ENCODE data around the gene CRACR2A.

CRACR2A gene

GRCh38 chr12:3596703-3597415, 156.1 kb downstream of the CRACR2A start:
- no peak overlapping the region for H2BK120ac ChIP-seq (ENCODE audit: insufficient read depth, low read length, poor library complexity)
- no peaks in the 10 kb centered on the region for H3K79me2 ChIP-seq (ENCODE audit: control insufficient read depth, insufficient read depth, low read length, poor library complexity)
- WGBS (ENCODE audit: extremely low coverage, insufficient coverage, insufficient read length), result no CpG with 5 or more reads among the region's 8 CpGs
- H3K23ac ChIP-seq (ENCODE audit: low read length), result no peak overlapping the region
- no peaks in the 10 kb centered on the region for H3K79me1 ChIP-seq (ENCODE audit: low read length)
- H3K9ac ChIP-seq (ENCODE audit: low read length), result no peak overlapping the region
- no peak overlapping the region for H4K91ac ChIP-seq (ENCODE audit: low read depth, low read length)
- no peak overlapping the region for H3K27ac ChIP-seq (ENCODE audit: low read depth, low read length)
- no peak overlapping the region for H3K14ac ChIP-seq (ENCODE audit: low read length)
- no peak overlapping the region for H2BK12ac ChIP-seq (ENCODE audit: low read length)
- no peaks in the 10 kb centered on the region for H3K9me3 ChIP-seq (ENCODE audit: insufficient read depth, low read depth, low read length)
- H3K36me3 ChIP-seq (ENCODE audit: control insufficient read depth in 1 of 2, insufficient read depth in 2 of 2, low read length in 2 of 2), result no peaks in the 10 kb centered on the region
- H3K18ac ChIP-seq (ENCODE audit: low read length), result no peak overlapping the region
- no peak overlapping the region for H3K4me2 ChIP-seq (ENCODE audit: low read length)
- no peak overlapping the region for H3K4me3 ChIP-seq (ENCODE audit: low read depth, low read length)
- H4K12ac ChIP-seq (ENCODE audit: low read depth, low read length), result no peak overlapping the region
- peaks cover 4 to 6% of the 10 kb centered on the region in 2 experiments for H3K4me1 ChIP-seq (ENCODE audit: control insufficient read depth in 1 of 2, insufficient read depth in 2 of 2, low read length in 2 of 2)
- no peak overlapping the region for H2AK5ac ChIP-seq (ENCODE audit: low read length)
- H4K8ac ChIP-seq (ENCODE audit: low read depth, low read length), result no peak overlapping the region
- DNase-seq, result no peak
- peaks cover 2% of the 10 kb centered on the region for H3K27me3 ChIP-seq (ENCODE audit: insufficient read depth, low read length)
- no peak overlapping the region for H2BK5ac ChIP-seq (ENCODE audit: low read depth, low read length, poor library complexity)
- H3K4ac ChIP-seq (ENCODE audit: low read depth, low read length), result no peak overlapping the region
- H2AFZ ChIP-seq (ENCODE audit: insufficient read depth, low read length, poor library complexity), result no peak overlapping the region

DNA sequence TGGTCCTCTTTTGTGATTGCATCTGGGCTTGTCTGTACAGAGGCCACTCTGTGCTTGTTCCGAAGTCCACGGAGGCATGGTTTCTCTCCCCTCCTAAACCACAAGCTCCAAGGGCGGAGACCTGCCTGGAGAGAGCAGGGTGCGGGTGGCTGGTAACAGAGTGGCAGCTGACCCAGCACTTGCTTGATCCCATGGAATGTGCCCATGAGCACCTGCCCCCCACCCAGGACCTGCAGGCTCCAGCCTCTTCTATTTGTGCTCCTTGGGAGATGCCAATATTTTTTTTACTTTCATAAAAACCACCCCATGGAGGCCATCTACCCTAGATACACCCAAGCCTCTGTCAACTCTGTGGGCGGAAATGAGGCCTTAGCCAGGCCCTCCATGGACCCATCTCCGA, 157.2 kb downstream of the CRACR2A start:
- Histone ChIP-seq H3K4ac (ENCODE audit: low read depth, low read length) (no peak overlapping the region), H3K23ac (ENCODE audit: low read length) (no peak overlapping the region), H3K4me1 (ENCODE audit: control insufficient read depth in 1 of 2, insufficient read depth in 2 of 2, low read length in 2 of 2) (peaks cover 4 to 6% of the 10 kb centered on the region in 2 experiments), H4K8ac (ENCODE audit: low read depth, low read length) (no peak overlapping the region), H3K9me3 (ENCODE audit: insufficient read depth, low read depth, low read length) (no peaks in the 10 kb centered on the region), H4K91ac (ENCODE audit: low read depth, low read length) (no peak overlapping the region), H2AFZ (ENCODE audit: insufficient read depth, low read length, poor library complexity) (no peak overlapping the region), H2BK12ac (ENCODE audit: low read length) (no peak overlapping the region), H3K27me3 (ENCODE audit: insufficient read depth, low read length) (peaks cover under 1% of the 10 kb centered on the region), H2BK120ac (ENCODE audit: insufficient read depth, low read length, poor library complexity) (no peak overlapping the region), H3K79me1 (ENCODE audit: low read length) (no peaks in the 10 kb centered on the region), H2BK5ac (ENCODE audit: low read depth, low read length, poor library complexity) (no peak overlapping the region), H3K4me3 (ENCODE audit: low read depth, low read length) (no peak overlapping the region), H3K4me2 (ENCODE audit: low read length) (no peak overlapping the region), H3K27ac (ENCODE audit: low read depth, low read length) (no peak overlapping the region), H4K12ac (ENCODE audit: low read depth, low read length) (no peak overlapping the region), H2AK5ac (ENCODE audit: low read length) (no peak overlapping the region), H3K18ac (ENCODE audit: low read length) (no peak overlapping the region), H3K36me3 (ENCODE audit: control insufficient read depth in 1 of 2, insufficient read depth in 2 of 2, low read length in 2 of 2) (no peaks in the 10 kb centered on the region), H3K79me2 (ENCODE audit: control insufficient read depth, insufficient read depth, low read length, poor library complexity) (no peaks in the 10 kb centered on the region), H3K14ac (ENCODE audit: low read length) (no peak overlapping the region), H3K9ac (ENCODE audit: low read length) (no peak overlapping the region)
- DNase-seq, result no peak
- WGBS (ENCODE audit: extremely low coverage, insufficient coverage, insufficient read length), result no CpG with 5 or more reads among the region's 6 CpGs

- H4K12ac ChIP-seq (ENCODE audit: low read depth, low read length), result no peak overlapping the region
- H3K79me2 ChIP-seq (ENCODE audit: control insufficient read depth, insufficient read depth, low read length, poor library complexity), result no peaks in the 10 kb centered on the region
- H3K36me3 ChIP-seq (ENCODE audit: control insufficient read depth in 1 of 2, insufficient read depth in 2 of 2, low read length in 2 of 2), result no peaks in the 10 kb centered on the region
- WGBS (ENCODE audit: extremely low coverage, insufficient coverage, insufficient read length), result no CpG with 5 or more reads among the region's 2 CpGs
- H3K27ac ChIP-seq (ENCODE audit: low read depth, low read length), result no peak overlapping the region
- peaks cover 3 to 4% of the 10 kb centered on the region in 2 experiments for H3K4me1 ChIP-seq (ENCODE audit: control insufficient read depth in 1 of 2, insufficient read depth in 2 of 2, low read length in 2 of 2)
- H3K27me3 ChIP-seq (ENCODE audit: insufficient read depth, low read length), result no peaks in the 10 kb centered on the region
- H3K14ac ChIP-seq (ENCODE audit: low read length), result no peak overlapping the region
- no peak overlapping the region for H2BK120ac ChIP-seq (ENCODE audit: insufficient read depth, low read length, poor library complexity)
- no peaks in the 10 kb centered on the region for H3K9me3 ChIP-seq (ENCODE audit: insufficient read depth, low read depth, low read length)
- no peak overlapping the region for H2AFZ ChIP-seq (ENCODE audit: insufficient read depth, low read length, poor library complexity)
- no peak overlapping the region for H2BK12ac ChIP-seq (ENCODE audit: low read length)
- H4K91ac ChIP-seq (ENCODE audit: low read depth, low read length), result no peak overlapping the region
- H3K23ac ChIP-seq (ENCODE audit: low read length), result no peak overlapping the region
- no peak overlapping the region for H3K18ac ChIP-seq (ENCODE audit: low read length)
- H3K79me1 ChIP-seq (ENCODE audit: low read length), result no peaks in the 10 kb centered on the region
- no peak overlapping the region for H3K4me3 ChIP-seq (ENCODE audit: low read depth, low read length)
- no peak overlapping the region for H3K9ac ChIP-seq (ENCODE audit: low read length)
- no peak for DNase-seq
- no peak overlapping the region for H2AK5ac ChIP-seq (ENCODE audit: low read length)
- H4K8ac ChIP-seq (ENCODE audit: low read depth, low read length), result no peak overlapping the region
- no peak overlapping the region for H3K4ac ChIP-seq (ENCODE audit: low read depth, low read length)
- no peak overlapping the region for H3K4me2 ChIP-seq (ENCODE audit: low read length)
- no peak overlapping the region for H2BK5ac ChIP-seq (ENCODE audit: low read depth, low read length, poor library complexity)
These were observed 157.9 kb downstream of the CRACR2A start for GRCh38 chr12:3594966-3595365.

DNA sequence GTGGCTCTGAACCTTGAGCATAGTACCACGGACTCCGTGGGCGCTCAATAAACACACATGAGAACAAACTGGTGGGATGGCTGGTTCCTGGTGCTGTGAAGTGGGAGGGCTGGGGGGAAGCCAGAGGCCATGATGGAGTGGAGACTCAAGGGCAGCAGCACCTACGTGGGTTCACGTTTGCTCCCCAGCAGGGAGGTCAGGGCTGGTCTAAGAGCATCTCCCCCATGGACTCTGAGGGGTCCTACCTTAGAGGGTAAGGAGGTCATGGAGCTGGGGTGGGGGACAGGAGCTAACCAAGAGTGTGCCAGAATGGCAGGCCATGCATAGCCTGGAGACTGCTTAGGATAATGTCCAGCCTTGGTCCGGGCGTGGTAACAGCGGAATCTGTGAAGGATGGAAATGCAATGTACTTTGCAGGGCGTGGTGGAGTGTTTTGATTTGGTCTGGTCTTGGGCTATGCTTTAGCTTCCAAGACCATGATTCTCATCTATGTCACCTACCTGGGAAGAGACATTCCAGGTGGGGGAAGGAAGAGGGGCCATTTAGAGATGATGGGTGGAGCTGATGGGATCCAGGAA, 158.9 kb downstream of the CRACR2A start:
- no peak overlapping the region for H2AFZ ChIP-seq (ENCODE audit: insufficient read depth, low read length, poor library complexity)
- no peak overlapping the region for H2BK12ac ChIP-seq (ENCODE audit: low read length)
- H3K27ac ChIP-seq (ENCODE audit: low read depth, low read length), result no peak overlapping the region
- H2AK5ac ChIP-seq (ENCODE audit: low read length), result no peak overlapping the region
- H4K12ac ChIP-seq (ENCODE audit: low read depth, low read length), result no peak overlapping the region
- H3K9me3 ChIP-seq (ENCODE audit: insufficient read depth, low read depth, low read length), result no peaks in the 10 kb centered on the region
- no peak overlapping the region for H3K18ac ChIP-seq (ENCODE audit: low read length)
- no peak overlapping the region for H2BK120ac ChIP-seq (ENCODE audit: insufficient read depth, low read length, poor library complexity)
- H4K8ac ChIP-seq (ENCODE audit: low read depth, low read length), result no peak overlapping the region
- no peak overlapping the region for H3K14ac ChIP-seq (ENCODE audit: low read length)
- H3K27me3 ChIP-seq (ENCODE audit: insufficient read depth, low read length), result no peaks in the 10 kb centered on the region
- H3K79me2 ChIP-seq (ENCODE audit: control insufficient read depth, insufficient read depth, low read length, poor library complexity), result no peaks in the 10 kb centered on the region
- H3K4me1 ChIP-seq (ENCODE audit: control insufficient read depth in 1 of 2, insufficient read depth in 2 of 2, low read length in 2 of 2), result no peaks in the 10 kb centered on the region
- no peak overlapping the region for H3K4ac ChIP-seq (ENCODE audit: low read depth, low read length)
- no CpG with 5 or more reads among the region's 9 CpGs for WGBS (ENCODE audit: extremely low coverage, insufficient coverage, insufficient read length)
- H3K9ac ChIP-seq (ENCODE audit: low read length), result no peak overlapping the region
- no peak overlapping the region for H3K23ac ChIP-seq (ENCODE audit: low read length)
- no peak overlapping the region for H2BK5ac ChIP-seq (ENCODE audit: low read depth, low read length, poor library complexity)
- H3K4me2 ChIP-seq (ENCODE audit: low read length), result no peak overlapping the region
- no peaks in the 10 kb centered on the region for H3K36me3 ChIP-seq (ENCODE audit: control insufficient read depth in 1 of 2, insufficient read depth in 2 of 2, low read length in 2 of 2)
- DNase-seq, result no peak
- H4K91ac ChIP-seq (ENCODE audit: low read depth, low read length), result no peak overlapping the region
- no peak overlapping the region for H3K4me3 ChIP-seq (ENCODE audit: low read depth, low read length)
- H3K79me1 ChIP-seq (ENCODE audit: low read length), result no peaks in the 10 kb centered on the region
